Amygdala (tissue), 56 donors: ENCODE results near the gene RBM3.

Experiments
- DNase-seq, 56 donors: peaks; one replicate each; lab custom pipeline; 2025; lab: John Stamatoyannopoulos, UW

The RBM3 gene

DNA sequence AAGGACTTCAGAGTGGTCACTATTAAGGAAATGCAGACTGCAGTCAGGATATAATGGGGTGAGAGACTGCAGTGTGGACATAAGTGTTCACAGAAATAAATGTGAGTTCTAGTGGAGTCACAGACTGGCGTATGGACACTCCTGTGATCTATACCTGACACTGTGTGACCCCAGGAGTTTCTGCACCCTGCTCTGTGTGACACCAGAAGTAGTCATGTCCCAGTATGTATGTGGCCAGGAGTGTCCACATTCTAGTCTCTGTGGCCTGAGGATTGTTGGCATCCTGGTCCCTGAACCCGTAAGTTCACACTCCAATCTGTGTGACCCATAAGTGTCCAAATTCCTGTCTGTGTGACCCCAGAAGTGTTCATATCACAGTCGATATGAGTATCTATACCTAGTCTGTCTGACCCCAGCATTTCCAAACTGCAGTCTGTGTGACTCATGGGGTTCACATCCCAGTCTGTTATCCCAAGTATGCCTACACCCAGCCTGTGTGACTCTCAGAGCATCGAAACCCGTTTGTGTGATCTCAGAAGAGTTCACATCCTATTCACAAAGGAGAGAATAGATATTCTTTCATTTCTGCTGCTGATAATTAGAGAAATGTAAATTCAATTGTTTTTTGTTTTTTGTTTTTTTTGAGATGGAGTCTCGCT is 39.3 kb downstream of the RBM3 start:
- DNase-seq, result no peak

DNA sequence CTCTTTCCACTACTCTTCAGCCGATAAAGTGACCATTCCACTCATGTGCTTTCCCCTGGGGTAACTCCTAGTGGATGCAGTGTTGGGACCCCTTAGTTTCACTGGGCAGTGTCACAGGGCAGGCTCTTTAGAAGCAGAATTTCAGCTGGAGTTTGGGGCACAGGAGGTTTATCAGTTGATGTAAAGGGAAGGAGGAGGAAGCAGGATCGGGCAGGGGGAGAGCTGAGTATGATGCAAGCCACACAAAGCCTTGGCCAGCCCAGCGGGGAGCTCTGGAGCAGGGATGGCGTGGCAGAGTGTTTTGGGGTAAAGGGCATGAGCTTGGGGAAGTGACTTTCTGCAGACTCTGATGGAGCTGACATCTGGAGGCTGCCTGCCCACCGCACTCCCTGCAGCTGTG is 42.3 kb downstream of the RBM3 start:
- DNase-seq, result no peak

DNA sequence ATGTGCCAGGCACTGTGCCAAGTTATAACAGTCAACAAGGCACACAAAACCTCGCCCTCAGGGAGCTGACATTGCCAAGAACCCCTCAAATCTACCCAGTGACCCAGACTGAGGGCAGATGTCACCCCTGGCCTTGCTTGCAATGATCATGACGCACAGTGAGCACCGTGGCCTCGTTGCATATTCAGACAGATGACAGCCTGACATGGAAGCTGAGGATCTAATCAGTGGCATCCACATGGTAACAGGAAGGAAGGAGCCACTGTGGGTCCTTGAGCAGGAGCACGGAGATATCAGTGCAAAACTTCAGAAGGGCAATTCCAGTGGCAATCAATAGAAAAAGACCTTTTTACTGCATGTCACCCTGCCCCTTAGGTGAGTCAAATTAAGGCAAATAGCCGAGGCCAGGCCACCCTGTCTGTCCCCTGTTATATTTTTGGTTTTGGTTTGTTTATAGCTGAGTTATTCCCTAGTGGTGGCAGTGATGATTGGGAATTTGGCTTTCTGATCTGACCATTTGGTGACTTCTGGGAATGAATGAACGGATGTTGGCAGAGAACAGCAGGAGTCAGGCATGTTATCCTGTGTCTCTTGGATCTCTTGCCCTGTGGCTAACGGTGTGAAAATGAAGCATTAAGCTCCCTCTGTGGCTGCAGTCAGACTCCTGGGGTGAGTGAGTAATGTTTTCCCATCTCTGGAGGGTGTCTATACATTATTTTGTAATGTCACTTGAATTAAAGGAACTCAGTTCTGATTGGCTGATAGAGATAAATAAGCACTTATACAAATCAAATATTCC is 43.5 kb downstream of the RBM3 start:
- DNase-seq, result no peak

DNA sequence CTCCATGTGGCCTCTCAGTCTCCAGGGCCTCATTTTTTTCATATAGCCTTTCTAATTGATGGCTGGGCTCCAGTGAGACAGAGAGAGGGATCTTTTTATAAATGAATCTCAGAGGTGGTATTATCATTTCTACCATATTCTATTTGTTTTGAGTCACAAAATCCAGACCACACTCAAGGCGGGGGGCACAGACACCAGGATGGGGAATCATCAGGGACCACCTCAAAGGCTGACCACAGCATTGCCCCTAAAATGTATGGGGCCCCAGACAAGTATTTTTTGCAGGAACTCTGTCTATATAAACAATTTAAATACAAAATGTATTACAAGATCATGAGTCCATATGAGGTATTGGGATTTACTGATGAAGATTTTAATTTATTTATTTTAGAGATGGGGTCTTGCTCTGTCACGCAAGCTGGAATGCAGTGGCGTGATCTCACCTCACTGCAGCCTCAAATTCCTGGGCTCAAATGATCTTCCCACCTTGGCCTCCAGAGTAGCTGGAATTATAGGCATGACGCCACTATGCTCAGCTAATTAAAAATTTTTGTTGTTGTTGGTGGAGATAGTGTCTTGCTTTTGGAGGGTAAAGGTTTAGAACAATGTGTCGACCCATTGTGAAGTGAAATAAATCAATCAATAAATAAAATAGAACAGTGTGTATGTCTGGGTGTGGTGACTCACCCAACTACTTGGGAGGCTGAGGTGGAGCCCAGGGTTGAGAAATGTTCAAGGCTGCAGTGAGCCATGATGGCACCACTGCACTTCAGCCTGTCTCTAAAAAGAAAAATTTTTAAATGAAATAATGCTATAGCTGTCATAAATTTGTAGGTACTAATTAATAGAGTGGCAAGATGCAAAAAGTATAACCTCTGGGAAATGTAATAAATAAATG is 52.4 kb downstream of the RBM3 start:
- DNase-seq, result no peak
